ENCODE results near the gene COMT.
"Not testable (repeated sequence)": the region's sequence is repeated elsewhere in the genome, so short reads cannot be mapped to it uniquely, and the experiment has no call there.

The COMT gene

GRCh38 chr22:19929586-19930550 is 11.7 kb upstream of the COMT start:
- DNase-seq (ENCODE audit: low read depth in 2 of 2) = no peak

- DNase-seq (ENCODE audit: low read depth in 2 of 2) = no peak
Observed at GRCh38 chr22:19930551-19931486, 10.8 kb upstream of the COMT start.

GRCh38 chr22:19931514-19931913 is 10.1 kb upstream of the COMT start:
- DNase-seq (ENCODE audit: low read depth in 2 of 2) = no peak

GRCh38 chr22:19932367-19933206 is 9.0 kb upstream of the COMT start:
- DNase-seq (ENCODE audit: low read depth in 2 of 2) = no peak

- DNase-seq (ENCODE audit: low read depth in 2 of 2) = no peak
Observed at GRCh38 chr22:19933341-19934241, 8.0 kb upstream of the COMT start.

- not testable (repeated sequence) for DNase-seq (ENCODE audit: low read depth in 2 of 2)
Observed at GRCh38 chr22:19935123-19935718, 6.4 kb upstream of the COMT start.

- no peak for DNase-seq (ENCODE audit: low read depth in 2 of 2)
Observed at GRCh38 chr22:19936513-19936912, 5.1 kb upstream of the COMT start.

GRCh38 chr22:19937616-19938473 is 3.7 kb upstream of the COMT start:
- no peak for DNase-seq (ENCODE audit: low read depth in 2 of 2)

GRCh38 chr22:19940536-19941364 is 822 bp upstream of the COMT start:
- DNase-seq (ENCODE audit: low read depth in 2 of 2) = no peak

GRCh38 chr22:19942157-19943081 is 847 bp downstream of the COMT start:
- no peak for DNase-seq (ENCODE audit: low read depth in 2 of 2)

GRCh38 chr22:19943082-19944026 is 1.8 kb downstream of the COMT start:
- no peak for DNase-seq (ENCODE audit: low read depth in 2 of 2)

GRCh38 chr22:19948057-19948760 is 6.6 kb downstream of the COMT start:
- DNase-seq (ENCODE audit: low read depth in 2 of 2) = no peak

GRCh38 chr22:19951346-19951745 is 9.8 kb downstream of the COMT start:
- no peak for DNase-seq (ENCODE audit: low read depth in 2 of 2)

GRCh38 chr22:19955241-19956128 is 13.9 kb downstream of the COMT start:
- no peak for DNase-seq (ENCODE audit: low read depth in 2 of 2)
